Endothelial cell of umbilical vein (primary cell): ENCODE data around the gene TRIM61.

Experiments
- CTCF ChIP-seq, 2 donors: IDR thresholded peaks; 1 replicate in 1 of 2; 2 replicates in 1 of 2; pipeline ENCODE4 v1.5.1; 2011; ENCODE audit warnings: low read length in 2 of 2, mild to moderate bottlenecking in 2 of 2, moderate library complexity in 2 of 2, control low read depth in 1 of 2, inconsistent platforms in 1 of 2, low read depth in 1 of 2; ENCODE audit not compliant: insufficient read depth in 1 of 2; ENCODE audit errors: extremely low read depth in 1 of 2
- EZH2 ChIP-seq: IDR thresholded peaks from 2 replicates; pipeline ENCODE4 v1.6.1; 2012; ENCODE audit warnings: borderline replicate concordance, low read depth, mild to moderate bottlenecking, moderate library complexity, low read length, inconsistent platforms; ENCODE audit not compliant: severe bottlenecking
- FOS ChIP-seq: IDR thresholded peaks from 2 replicates; pipeline ENCODE4 v1.6.1; 2011; ENCODE audit warnings: mild to moderate bottlenecking, low read length, moderate library complexity, borderline replicate concordance; ENCODE audit not compliant: insufficient read depth
- JUN ChIP-seq: IDR thresholded peaks from 2 replicates; pipeline ENCODE4 v1.6.1; 2011; ENCODE audit warnings: borderline replicate concordance, low read depth; ENCODE audit not compliant: insufficient read length, insufficient read depth
- MYC ChIP-seq: IDR thresholded peaks from one replicate; pipeline ENCODE4 v1.6.1; 2011; ENCODE audit warnings: mild to moderate bottlenecking, low read depth, low read length
- POLR2A ChIP-seq: IDR thresholded peaks from 2 replicates; pipeline ENCODE4 v1.6.1; 2012; ENCODE audit warnings: low read depth, mild to moderate bottlenecking, control low read depth, low read length
- POLR2AphosphoS5 ChIP-seq: IDR thresholded peaks from 2 replicates; pipeline ENCODE4 v1.6.1; 2012; ENCODE audit warnings: low read depth, mild to moderate bottlenecking, control low read depth, low read length, moderate library complexity; ENCODE audit not compliant: insufficient read depth

GRCh38 chr4:164931551-164932324, 45.7 kb downstream of the TRIM61 start:
- no peak for TF ChIP-seq POLR2A
- TF ChIP-seq POLR2AphosphoS5, result no peak
- no peak for TF ChIP-seq CTCF (IDR thresholded peaks at IDR 0.05; ENCODE audit: extremely low read depth in 1 of 2, insufficient read depth in 1 of 2, low read depth in 1 of 2, low read length in 2 of 2)
- no peak for TF ChIP-seq MYC
- no peak for TF ChIP-seq EZH2
- no peak for TF ChIP-seq FOS
- no peak for TF ChIP-seq JUN
